ENCODE results near the gene GGT6.
A peak's percentile ranks its signal among the peaks of the same experiment; 100 is the strongest.
"Not testable (repeated sequence)": the region's sequence is repeated elsewhere in the genome, so short reads cannot be mapped to it uniquely, and the experiment has no call there.

GGT6 gene, protein sequence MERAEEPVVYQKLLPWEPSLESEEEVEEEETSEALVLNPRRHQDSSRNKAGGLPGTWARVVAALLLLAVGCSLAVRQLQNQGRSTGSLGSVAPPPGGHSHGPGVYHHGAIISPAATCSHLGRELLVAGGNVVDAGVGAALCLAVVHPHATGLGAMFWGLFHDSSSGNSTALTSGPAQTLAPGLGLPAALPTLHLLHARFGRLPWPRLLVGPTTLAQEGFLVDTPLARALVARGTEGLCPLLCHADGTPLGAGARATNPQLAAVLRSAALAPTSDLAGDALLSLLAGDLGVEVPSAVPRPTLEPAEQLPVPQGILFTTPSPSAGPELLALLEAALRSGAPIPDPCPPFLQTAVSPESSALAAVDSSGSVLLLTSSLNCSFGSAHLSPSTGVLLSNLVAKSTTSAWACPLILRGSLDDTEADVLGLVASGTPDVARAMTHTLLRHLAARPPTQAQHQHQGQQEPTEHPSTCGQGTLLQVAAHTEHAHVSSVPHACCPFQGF

DNA sequence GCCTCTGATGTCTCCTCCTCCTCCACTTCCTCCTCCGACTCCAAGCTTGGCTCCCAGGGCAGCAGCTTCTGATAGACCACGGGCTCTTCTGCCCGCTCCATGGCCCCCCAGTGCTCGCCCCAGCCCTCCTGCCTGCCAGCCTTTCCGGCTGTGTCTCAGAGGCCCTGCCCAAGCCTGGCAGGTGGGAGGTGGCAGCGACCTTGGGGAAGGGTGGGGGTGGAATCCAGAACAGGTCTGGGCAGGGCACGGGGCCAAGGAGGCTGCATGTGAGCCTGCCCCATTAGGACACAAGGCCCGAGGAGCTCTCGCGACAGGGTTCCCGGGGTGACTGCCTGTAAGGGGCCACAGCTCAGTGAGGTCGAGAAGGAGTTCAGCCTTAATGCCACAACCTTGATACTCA is at the start of gene GGT6:
Gene GGT6 (minus strand): TSS at position 157 of the 400 bp plus-strand sequence. CDS start 56 bp downstream, at position 101.
- no peak for DNase-seq

DNA sequence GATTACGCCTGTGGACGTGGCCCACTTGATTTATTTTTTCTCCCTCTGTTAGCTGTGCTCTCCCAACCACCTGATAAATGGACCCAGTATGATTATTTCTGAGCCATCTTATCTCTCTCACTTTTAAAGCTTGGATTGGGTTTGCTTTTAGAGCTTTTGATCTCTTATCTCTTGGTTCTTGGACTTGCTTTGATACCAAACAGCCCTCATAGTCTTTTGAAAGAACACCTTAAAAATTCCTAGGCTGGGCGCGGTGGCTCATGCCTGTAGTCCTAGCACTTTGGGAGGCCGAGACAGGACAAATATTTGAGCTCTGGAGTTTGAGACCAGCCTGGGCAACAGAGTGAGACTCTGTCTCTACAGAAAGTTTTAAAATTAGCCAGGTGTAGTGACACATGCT is 49.8 kb upstream of the GGT6 start:
- DNase-seq = no peak

DNA sequence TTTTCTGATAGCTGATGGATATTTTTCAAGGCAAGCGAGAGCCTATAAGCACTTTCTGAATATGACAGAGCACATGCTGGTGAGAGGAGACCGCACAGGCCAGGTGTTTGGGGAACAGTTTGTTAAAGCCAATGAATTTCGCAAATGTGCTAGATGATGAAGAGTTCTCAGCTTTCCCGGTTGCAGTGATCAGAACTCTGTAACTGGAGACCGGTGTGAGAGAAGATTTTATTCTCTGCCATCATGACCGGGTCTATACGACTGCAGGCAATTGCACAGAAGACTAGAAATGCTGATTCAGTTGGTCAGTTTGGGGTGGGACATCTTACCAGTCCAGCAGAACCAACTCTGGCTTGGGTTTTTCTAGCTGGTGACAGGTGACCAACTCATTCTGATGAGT is 49.4 kb upstream of the GGT6 start:
- DNase-seq = no peak

DNA sequence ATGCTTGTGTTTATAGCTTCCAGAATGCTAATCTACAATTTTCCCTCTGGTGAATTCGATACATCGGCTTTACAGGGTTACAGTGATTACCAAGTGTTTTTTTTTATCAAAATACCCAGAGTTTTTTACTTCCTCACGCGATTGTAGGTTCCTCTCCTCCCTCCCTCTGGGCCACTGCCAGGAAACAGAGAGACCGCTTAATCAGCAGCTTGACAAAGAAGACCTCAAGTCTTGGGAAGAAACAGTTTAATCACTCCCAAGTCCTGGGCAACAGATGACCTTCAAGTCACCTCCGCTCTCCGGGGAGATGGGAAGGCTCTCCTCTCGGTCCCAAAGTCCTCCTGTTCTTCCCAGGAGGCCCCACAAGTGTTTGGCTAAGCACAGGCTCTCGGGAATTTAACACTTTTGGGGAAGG is 47.4 kb upstream of the GGT6 start:
- no peak for DNase-seq

DNA sequence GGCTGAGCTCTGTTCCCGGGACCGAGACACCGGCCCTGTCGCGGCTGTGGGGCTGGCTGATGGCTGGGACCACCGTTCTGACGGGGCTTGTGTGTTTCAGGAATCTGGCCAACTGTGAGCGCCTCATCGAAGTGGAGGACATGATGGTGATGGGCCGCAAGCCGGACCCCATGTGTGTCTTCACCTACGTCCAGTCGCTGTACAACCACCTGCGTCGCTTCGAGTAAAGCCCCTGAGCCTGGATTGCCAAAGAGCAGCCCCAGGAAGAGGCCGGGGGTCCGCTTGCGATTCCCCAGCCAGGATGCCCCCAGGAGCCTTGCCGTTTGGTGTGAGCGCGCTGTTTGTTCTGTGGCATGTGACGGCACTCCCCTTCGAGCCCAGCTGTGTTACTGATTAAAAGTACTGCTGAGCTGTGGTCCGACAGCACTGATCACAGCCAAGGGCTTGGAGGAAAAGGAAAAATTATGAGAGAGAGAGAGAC is 46.9 kb upstream of the GGT6 start:
- DNase-seq = no peak

DNA sequence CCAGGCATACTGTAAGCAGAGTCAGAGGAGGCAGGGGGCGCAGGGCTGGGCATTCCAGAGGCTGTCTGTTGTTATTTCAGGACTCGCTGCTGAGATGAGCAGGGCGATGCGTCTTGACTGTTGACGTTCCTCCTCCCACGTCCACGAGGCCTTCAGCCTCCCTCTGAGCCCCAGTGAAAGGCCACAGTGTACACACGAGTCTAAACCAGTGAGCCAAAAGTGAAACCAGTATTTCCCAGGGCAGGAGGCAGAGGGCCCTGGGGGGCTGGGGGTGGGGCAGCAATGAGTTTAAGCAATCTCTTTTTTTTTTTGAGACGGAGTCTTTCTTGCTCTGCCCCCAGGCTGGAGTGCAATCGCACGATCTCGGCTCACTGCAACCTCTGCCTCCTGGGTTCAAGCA is 45.4 kb upstream of the GGT6 start:
- DNase-seq = no peak

DNA sequence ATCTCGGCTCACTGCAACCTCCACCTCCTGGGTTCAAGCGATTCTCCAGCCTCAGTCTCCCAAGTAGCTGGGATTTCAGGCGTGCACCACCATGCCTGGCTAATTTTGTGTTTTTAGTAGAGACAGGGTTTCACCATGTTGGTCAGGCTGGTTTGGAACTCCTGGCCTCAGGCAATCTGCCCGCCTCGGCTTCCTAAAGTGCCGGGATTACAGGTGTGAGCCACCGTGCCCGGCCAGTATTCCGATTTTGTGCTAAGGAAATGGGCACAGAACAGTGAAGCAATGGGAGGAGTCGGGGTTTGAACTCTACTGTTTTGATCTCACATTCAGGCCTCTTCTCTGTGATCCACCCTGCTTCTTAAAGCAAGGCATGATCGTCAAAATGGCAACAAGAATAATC is 44.4 kb upstream of the GGT6 start:
- DNase-seq = not testable (repeated sequence)

DNA sequence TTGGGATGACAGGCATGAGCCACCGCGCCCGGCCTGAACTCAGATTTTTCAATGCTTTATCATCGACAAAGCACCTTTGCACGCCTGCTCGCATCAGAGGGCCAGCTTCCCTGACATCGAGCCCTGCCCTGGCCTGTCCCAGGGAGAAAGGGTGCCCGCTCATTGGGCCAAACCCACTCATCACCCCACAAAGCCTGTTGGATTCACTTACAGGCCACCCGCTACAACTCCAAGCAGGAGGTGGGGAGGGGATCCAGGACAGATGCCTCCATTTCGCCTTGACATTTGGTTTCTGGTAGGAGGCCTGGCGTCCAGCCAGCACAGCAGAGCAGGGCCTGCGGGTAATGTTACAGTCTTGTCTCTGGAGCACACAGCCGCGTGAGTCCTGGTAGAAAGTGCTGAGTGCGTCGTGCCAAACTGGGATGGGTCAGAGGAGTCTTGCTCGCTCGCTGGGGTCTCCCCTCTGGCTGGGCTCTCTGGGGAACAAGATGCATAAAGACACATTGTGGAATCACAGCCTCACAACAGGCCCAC is 43.8 kb upstream of the GGT6 start:
- DNase-seq = peak; percentile 92

DNA sequence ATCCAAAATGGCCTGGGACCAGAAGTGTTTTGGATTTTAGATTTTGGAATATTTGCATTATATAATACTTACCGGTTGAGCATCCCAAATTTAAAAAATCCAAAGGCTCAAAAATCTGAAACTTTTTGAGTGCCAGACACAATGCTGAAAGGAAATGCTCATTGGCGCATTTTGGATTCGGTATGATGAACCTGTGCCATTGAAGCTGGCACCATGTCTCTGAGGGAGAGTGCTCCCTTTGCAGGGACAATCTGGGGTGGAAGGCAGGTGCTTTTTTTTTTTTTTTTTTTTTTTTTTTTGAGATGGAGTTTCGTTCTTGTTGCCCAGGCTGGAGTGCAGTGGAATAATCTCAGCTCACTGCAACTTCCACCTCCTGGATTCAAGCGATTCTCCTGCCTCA is 41.7 kb upstream of the GGT6 start:
- no peak for DNase-seq

DNA sequence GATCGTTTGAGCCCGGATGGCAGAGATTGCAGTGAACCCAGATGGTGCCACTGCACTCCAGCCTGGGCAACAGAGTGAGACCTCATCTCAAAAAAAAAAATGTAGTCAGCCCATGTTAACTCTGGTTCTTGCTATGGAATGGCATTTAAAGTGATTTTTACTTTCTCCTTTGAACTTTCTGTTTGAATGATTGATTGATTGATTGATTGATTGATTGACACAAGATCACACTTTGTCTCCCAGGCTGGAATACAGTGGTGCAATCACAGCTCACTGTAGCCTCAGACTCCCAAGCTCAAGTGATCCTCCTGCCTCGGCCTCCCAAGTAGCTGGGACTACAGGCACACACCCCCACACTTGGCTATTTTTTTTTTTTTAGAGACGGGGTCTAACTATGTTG is 40.9 kb upstream of the GGT6 start:
- no peak for DNase-seq

DNA sequence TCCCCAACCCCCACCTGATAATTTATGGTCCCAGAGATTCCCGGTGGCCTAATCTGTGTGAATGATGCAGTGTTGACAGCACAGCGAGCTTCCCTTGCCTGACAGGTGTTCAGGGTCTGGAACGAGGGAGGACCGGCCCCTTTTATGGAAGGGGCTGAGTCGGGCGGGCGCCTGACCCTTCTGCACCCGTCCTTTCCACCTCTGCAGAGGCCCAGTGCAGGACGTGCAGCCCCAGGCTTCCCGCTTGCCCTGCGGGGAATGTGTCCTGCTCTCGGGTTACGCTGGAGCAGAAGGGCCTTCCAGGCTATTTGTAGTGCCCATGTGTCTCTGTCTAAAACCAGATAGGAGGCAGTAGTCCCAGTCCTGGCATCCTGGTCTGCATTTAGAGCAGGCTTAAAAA is 40.2 kb upstream of the GGT6 start:
- DNase-seq = no peak

DNA sequence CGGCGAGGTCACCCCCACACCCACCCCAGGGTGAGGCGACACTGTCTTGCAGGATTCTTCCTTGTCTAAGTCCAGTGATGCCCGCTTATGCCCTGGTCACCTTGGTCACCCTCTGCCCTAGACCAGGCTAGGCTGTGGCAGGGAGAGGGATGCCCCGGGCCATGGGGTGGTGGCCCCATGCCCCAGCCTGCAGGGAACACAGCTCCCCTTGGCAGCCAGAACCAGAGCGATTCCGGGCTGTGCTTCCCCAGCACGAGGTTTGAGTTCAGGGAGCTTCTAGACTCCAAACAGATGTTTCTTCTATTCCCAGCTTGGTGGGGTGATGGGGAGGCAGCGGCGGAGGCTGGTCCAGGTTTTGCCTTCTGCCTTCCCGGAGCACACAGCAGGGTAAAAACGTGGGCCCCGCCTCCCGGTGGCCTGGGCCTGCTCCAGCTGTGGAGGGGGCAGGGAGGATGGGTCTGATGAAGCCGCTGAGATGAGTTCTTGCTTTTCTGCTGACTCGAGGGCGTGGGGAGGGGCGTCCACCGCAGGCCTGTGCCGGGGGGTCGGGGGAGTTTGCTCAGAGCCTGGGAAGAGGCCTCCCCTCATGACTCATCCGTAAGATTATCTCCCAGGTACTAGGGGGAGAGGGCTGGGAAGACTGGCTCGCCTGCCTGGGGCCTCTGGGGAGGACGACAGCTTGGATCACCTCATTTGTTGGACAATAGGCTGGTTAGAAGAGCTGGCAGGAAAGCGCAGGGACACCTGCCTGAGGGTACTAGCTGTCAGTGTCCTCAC is 39.3 kb upstream of the GGT6 start:
- peak; percentile 51 for DNase-seq

DNA sequence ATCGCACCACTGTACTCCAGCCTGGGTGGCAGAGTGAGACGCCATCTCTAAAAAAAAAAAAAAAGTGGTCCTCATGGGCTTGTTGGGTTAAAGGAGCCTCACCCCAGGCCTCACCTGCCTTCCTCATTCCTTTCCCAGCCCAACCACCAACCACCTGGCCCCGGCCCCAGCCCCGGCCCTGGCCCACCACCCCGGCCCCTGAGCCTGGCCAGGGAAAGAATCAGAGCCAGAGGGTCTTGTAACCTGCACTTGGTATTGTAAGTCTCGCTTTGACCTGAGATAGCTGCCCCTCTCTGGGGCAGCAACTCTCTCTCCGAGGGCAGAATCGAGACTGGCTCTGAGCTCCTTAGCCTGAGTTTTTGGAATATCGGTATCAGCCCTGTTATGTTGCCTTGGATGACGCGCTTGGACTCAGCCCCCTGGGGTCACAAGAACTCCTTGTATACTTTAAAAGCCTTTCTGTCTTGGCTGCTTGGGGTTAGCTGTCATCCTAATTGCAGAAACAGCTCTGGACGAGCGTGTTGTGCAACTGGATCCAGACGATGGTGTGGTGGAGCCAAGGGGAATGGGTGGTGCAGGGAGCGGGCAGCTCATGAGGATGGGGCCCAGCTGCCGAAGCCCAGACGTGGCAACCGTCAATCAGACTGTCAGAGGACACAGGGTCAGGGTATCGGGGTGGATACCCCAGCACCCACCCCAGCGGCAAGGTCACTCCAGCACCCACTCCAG is 38.6 kb upstream of the GGT6 start:
- DNase-seq = no peak

DNA sequence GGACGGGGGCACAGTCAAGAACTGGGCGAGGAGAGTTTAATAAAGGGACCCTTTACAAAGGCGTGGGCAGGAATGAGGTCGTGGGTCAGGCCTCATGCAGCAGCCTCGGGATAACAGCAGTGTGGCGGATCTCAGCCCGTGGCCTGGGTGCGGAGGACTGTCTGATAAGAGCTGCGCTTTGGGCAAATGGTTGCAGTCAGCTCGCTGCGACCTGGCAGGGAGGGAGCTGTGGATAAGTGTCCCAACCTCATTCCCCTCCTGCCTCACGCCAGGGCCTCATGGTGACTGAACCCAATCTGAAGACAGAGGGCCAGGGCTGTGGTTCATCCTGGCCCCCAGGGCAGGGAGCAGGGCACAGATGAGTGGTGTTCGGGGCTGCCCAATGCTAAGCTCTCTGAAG is 37.6 kb upstream of the GGT6 start:
- DNase-seq = no peak

DNA sequence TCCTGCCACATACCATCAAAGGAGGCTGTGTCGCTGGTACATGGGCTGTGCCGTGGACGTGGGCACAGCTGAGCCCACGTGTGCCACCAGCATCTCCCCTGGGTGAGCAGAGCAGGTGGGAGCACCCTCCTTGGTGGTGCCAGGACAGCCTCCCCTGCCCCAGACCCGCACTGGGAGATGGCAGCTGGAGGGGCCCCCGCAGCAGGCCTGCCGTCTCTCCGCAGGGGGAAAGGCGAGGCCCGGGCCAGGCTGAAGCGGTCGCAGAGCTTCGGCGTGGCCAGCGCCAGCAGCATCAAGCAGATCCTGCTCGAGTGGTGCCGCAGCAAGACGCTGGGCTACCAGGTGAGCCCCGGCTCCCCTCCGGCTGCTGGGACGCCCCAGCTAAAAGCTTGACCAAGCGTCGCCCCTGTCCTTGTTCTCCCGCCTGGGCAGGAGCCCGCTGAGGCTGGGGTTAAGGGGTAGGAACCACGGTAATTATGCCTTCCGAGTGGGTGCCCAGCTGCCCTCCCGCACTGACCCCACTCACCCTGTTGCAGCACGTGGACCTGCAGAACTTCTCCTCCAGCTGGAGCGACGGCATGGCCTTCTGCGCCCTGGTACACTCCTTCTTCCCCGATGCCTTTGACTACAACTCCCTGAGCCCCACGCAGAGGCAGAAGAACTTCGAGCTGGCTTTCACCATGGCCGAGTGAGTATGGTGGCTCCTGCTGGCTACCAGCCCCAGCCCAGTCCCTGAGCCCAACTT is 36.4 kb upstream of the GGT6 start:
- no peak for DNase-seq

DNA sequence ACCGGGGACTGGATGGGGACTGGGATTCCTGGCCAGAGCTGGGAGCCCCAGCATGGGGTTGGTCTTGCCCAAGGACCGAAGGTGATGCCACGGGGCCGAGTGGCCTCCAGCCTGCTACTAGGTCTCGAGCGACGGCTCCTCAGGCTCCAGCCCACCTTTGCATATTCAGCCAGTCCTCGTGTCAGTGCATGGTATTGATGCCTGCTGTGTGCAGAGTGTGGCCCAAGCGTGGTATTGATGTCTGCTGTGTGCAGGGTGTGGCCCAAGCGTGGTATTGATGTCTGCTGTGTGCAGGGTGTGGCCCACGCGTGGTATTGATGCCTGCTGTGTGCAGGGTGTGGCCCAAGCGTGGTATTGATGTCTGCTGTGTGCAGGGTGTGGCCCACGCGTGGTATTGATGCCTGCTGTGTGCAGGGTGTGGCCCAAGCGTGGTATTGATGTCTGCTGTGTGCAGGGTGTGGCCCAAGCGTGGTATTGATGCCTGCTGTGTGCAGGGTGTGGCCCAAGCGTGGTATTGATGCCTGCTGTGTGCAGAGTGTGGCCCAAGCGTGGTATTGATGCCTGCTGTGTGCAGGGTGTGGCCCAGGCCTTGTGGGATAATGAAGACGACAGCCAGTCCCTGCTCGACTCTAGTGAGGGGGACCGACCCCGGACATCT is 35.4 kb upstream of the GGT6 start:
- not testable (repeated sequence) for DNase-seq

DNA sequence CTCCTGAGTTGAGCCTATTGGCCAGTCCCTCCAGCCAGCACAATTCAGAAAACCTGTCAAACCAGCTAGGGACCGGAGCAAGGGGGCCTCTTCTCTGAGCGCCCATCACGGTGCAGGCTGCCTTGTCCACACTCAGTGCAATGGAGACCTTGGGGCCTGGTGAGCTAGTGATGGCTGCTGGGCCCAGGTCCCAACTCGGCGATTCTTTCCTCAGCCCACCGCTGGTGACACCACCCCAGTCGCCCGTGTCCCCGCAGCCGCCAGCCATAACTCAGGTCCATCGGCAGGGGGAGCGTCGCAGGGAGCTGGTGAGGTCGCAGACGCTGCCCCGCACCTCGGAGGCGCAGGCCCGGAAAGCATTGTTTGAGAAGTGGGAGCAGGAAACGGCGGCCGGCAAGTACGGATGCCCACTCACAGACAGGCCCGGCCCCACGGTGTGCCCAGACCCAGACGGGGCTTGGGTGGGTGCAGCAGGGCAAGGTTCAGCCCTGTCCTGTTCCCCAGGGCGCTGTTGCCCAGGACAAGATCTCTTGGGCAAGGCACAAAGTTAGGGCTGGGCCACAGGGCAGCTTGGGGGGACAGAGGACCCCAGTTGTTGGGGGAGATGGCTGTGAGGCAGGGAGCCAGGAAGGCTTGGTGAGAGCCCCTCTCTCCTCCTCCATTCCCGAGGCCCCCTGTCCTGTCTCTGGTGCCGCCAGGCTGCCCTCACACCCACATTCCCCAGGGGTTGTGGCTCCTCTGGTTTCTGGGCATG is 34.7 kb upstream of the GGT6 start:
- no peak for DNase-seq

DNA sequence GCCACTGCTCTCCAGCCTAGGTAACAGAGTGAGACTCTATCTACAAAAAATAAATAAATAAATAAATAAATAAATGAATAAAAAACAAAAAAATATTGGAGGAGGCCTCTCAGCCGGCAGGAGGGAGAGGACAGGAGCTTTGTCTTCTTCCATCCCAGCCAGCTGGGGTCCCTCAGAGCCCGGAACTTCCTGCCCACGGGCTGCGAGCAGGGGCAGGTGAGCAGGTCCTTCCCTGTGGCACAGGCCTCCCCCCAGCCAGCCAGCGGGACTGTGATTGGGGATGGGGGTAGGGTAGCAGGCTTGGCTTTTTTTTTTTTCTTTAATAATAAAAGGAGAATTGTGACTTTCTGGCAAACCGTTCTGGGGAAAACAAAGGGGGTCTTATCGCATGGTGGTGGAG is 34.0 kb upstream of the GGT6 start:
- no peak for DNase-seq

DNA sequence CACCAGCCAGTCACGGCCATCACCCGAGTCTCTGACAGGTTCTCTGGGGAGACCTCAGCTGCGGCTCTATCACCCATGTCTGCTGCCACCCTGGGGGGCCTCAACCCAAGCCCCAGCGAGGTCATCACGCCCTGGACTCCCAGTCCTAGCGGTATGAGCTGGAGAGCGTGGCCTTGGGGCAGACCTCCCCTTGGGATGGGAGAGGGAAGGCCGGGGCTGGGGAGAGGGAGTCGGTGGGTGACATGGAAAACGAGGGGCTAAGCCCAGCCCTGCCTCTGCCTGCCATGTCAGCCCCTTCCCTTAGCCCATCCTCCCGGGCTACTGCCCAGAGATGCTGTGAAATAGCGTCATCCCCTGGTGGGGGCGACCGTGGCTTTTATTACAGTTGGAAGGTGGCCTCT is 32.6 kb upstream of the GGT6 start:
- no peak for DNase-seq

DNA sequence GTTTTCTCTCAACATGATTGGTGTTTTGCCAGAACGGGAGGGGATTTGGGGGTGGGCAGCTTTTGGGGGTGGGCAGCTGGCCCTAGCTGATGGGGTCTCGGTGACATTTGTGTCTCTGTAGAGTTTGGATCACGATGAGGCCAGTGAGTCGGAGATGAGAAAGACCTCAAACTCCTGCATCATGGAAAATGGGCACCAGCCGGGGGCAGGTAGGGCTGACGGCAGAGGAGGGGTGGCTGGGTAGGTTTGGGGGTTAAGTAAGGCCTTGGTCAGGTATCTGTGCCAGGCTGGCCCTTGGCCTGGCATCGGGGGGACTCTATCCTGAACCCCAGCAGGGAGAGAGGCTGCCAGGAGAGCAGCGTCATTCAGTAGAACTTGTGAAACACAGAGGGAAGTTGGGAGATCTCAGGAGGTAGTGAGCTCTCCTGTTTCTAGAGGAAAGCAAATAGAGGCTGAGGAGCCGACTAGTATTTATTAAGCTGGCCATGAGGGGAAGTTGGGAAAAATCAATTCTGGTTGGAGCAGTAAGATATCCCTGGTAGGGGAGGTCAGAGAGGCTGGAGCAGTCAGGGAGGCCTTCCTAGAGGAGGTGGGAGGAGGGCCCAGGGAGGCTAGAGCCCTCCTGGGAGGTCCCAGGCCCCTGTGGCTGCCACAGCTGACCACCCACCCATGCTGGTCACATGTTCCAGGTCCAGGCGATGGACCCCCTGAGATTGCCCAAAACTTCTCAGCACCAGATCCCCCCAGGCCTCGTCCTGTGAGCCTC is 32.0 kb upstream of the GGT6 start:
- DNase-seq = no peak

All from DMS 273 treated with DMSO at 0.1 percent for 48 hours (cell line).